ENCODE measurements around the gene ARHGEF37.

Gene ARHGEF37

DNA sequence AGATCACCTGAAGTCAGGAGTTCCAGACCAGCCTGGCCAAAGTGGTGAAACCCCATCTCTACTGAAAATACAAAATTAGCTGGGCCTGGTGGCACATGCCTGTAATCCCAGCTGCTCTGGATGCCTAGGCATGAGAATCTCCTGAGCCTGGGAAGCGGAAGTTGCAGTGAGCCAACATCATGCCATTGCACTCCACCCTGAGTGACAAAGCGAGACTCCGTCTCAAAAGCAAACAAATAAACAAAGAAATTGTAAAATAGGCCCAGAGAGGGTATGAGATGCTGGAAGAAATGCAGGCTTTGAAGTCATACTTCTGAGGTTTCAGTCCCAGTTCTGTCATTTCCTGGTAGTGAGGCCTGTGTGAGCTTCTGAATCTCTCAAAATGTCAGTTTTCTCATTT lies 5.3 kb upstream of the ARHGEF37 start:
- H3K27me3 ChIP-seq (ENCODE audit: control insufficient read depth, low read length), result no peaks in the 10 kb centered on the region
- no peak overlapping the region for H3K27ac ChIP-seq (ENCODE audit: low read depth, low read length)
- no peak overlapping the region for H3K4me3 ChIP-seq (ENCODE audit: low read length)
- TF ChIP-seq EZH2phosphoT487 (IDR thresholded peaks at IDR 0.05; ENCODE audit: borderline replicate concordance, low read length), result no peak
- TF ChIP-seq, protein P1, sequence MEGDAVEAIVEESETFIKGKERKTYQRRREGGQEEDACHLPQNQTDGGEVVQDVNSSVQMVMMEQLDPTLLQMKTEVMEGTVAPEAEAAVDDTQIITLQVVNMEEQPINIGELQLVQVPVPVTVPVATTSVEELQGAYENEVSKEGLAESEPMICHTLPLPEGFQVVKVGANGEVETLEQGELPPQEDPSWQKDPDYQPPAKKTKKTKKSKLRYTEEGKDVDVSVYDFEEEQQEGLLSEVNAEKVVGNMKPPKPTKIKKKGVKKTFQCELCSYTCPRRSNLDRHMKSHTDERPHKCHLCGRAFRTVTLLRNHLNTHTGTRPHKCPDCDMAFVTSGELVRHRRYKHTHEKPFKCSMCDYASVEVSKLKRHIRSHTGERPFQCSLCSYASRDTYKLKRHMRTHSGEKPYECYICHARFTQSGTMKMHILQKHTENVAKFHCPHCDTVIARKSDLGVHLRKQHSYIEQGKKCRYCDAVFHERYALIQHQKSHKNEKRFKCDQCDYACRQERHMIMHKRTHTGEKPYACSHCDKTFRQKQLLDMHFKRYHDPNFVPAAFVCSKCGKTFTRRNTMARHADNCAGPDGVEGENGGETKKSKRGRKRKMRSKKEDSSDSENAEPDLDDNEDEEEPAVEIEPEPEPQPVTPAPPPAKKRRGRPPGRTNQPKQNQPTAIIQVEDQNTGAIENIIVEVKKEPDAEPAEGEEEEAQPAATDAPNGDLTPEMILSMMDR (IDR thresholded peaks at IDR 0.05; ENCODE audit: low read depth, low read length, poor library complexity, severe bottlenecking), result no peak
- H3K9me3 ChIP-seq (ENCODE audit: control insufficient read depth, insufficient read depth, low read length), result no peaks in the 10 kb centered on the region
- no peaks in the 10 kb centered on the region for H3K36me3 ChIP-seq (ENCODE audit: control insufficient read depth, low read length)
- H4K20me1 ChIP-seq (ENCODE audit: control insufficient read depth, insufficient read depth, low read depth, low read length), result no peaks in the 10 kb centered on the region
- H3K4me2 ChIP-seq (ENCODE audit: low read length), result no peak overlapping the region
- H3K4me1 ChIP-seq (ENCODE audit: control insufficient read depth, low read length), result peaks cover 27% of the 10 kb centered on the region
- H3F3A ChIP-seq (ENCODE audit: control insufficient read depth, insufficient read depth), result 0 out of 2 replicates have a peak, but pooled peaks cover 5% of the 10 kb centered on the region
- no peaks in the 10 kb centered on the region for H3K9me2 ChIP-seq (replicated peaks; ENCODE audit: control insufficient read depth, low read length)
- no peaks in the 10 kb centered on the region for H3K79me2 ChIP-seq (ENCODE audit: control insufficient read depth, low read length)

DNA sequence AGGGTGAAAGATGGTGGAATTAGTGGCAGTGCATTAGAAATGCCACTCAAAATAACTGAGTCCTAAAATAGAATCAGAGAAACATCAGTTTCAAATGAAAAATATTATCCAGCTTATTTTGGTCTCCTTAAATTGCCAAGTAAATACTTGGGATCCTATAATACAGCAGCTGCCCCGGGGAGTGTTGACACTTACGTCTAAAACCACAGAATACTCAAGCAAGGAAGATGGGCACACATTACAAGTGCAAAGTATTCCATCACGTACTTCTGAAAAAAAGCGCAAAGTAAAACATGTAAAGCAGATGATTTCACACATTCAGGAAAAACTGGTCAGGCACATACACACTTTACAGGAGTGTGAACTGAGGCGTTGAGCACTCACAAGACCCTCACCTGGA lies 2.4 kb upstream of the ARHGEF37 start:
- Histone ChIP-seq H3K4me1 (ENCODE audit: control insufficient read depth, low read length) (peaks cover 52% of the 10 kb centered on the region), H3K9me3 (ENCODE audit: control insufficient read depth, insufficient read depth, low read length) (no peaks in the 10 kb centered on the region)
- no peak for TF ChIP-seq EZH2phosphoT487 (IDR thresholded peaks at IDR 0.05; ENCODE audit: borderline replicate concordance, low read length)
- TF ChIP-seq, protein P1 (IDR thresholded peaks at IDR 0.05; ENCODE audit: low read depth, low read length, poor library complexity, severe bottlenecking), result no peak

DNA sequence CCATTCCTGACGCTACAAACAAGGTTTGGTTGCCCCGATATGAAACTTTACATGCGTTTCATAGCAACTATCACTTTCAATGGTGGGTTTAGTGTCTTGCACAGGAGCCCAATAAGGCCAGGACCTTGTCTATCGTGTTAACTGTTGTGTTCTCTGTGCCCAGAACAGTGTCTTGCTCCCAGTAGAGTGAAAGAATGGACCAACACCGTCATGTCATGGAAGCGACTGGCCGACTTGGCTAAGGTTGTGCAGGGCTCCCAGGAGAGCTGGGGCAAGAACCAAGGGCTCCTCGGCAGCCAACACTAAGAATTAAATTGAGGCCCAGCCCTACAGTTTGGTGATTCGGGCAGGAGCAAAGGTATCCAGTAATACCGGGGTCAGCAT lies 498 bp upstream of the ARHGEF37 start:
- H3K9me2 ChIP-seq (replicated peaks; ENCODE audit: control insufficient read depth, low read length), result no peaks in the 10 kb centered on the region
- no peaks in the 10 kb centered on the region for H4K20me1 ChIP-seq (ENCODE audit: control insufficient read depth, insufficient read depth, low read depth, low read length)
- H3F3A ChIP-seq (ENCODE audit: control insufficient read depth, insufficient read depth), result peaks cover 7% of the 10 kb centered on the region
- H3K4me3 ChIP-seq (ENCODE audit: low read length), result peak overlapping the region; percentile 80
- TF ChIP-seq, protein P1 (IDR thresholded peaks at IDR 0.05; ENCODE audit: low read depth, low read length, poor library complexity, severe bottlenecking), result no peak
- no peak for TF ChIP-seq EZH2phosphoT487 (IDR thresholded peaks at IDR 0.05; ENCODE audit: borderline replicate concordance, low read length)
- peaks cover 66% of the 10 kb centered on the region for H3K4me1 ChIP-seq (ENCODE audit: control insufficient read depth, low read length)
- peak overlapping the region; percentile 71 for H3K4me2 ChIP-seq (ENCODE audit: low read length)
- peak overlapping the region; percentile 76 for H3K27ac ChIP-seq (ENCODE audit: low read depth, low read length)
- H3K79me2 ChIP-seq (ENCODE audit: control insufficient read depth, low read length), result peaks cover 32% of the 10 kb centered on the region
- H3K9me3 ChIP-seq (ENCODE audit: control insufficient read depth, insufficient read depth, low read length), result no peaks in the 10 kb centered on the region
- H3K27me3 ChIP-seq (ENCODE audit: control insufficient read depth, low read length), result no peaks in the 10 kb centered on the region
- peaks cover 4% of the 10 kb centered on the region; the same call in 1 of the 2 replicates for H3K36me3 ChIP-seq (ENCODE audit: control insufficient read depth, low read length)

More for the DNA sequence above, 2.4 kb upstream of the ARHGEF37 start:
- Histone ChIP-seq H3K27me3 (ENCODE audit: control insufficient read depth, low read length) (no peaks in the 10 kb centered on the region), H3K4me3 (ENCODE audit: low read length) (no peak overlapping the region), H3K4me2 (ENCODE audit: low read length) (no peak overlapping the region), H3K9me2 (replicated peaks; ENCODE audit: control insufficient read depth, low read length) (no peaks in the 10 kb centered on the region), H3K79me2 (ENCODE audit: control insufficient read depth, low read length) (peaks cover 22% of the 10 kb centered on the region), H3K36me3 (ENCODE audit: control insufficient read depth, low read length) (no peaks in the 10 kb centered on the region), H4K20me1 (ENCODE audit: control insufficient read depth, insufficient read depth, low read depth, low read length) (no peaks in the 10 kb centered on the region), H3K27ac (ENCODE audit: low read depth, low read length) (no peak overlapping the region), H3F3A (ENCODE audit: control insufficient read depth, insufficient read depth) (peaks cover 4% of the 10 kb centered on the region)
